Peyer's patch (tissue), 4 donors: ENCODE data around the gene G2E3. TPM values are rescaled to one million over a fixed set of nuclear protein-coding genes. Genes with fewer than 3 reads are reported as not detected.

ENCODE experiments used
- DNase-seq, 3 donors: peaks; one replicate each; pipeline ENCODE4 v3.0.0-alpha.2; 2017 to 2019
- H3K27ac ChIP-seq, 4 donors: fragments of 200-600 bp; sonication (generic); one replicate each; pipeline ENCODE4 v1.5.1; 2016 to 2019
- H3K27me3 ChIP-seq, 2 donors: fragments of 200-600 bp; sonication (generic); one replicate each; pipeline ENCODE4 v1.5.1; 2019
- H3K36me3 ChIP-seq, 3 donors: fragments of 200-600 bp; sonication (generic); one replicate each; pipeline ENCODE4 v1.5.1; 2016 to 2019
- H3K4me1 ChIP-seq, 4 donors: fragments of 200-600 bp; sonication (generic); one replicate each; pipeline ENCODE4 v1.5.1; 2016 to 2019
- H3K4me3 ChIP-seq, 4 donors: fragments of 200-600 bp; sonication (generic); 1 replicate in 3 of 4; 2 replicates in 1 of 4; pipeline ENCODE4 v1.5.1; 2016 to 2019; ENCODE audit warnings: mild to moderate bottlenecking in 1 of 4
- H3K9me3 ChIP-seq, 4 donors: fragments of 200-600 bp; sonication (generic); one replicate each; pipeline ENCODE4 v1.5.1; 2016 to 2019; ENCODE audit warnings: mild to moderate bottlenecking in 1 of 4
- CTCF ChIP-seq, 6 experiments: fragments of 450-650 bp in 4 of 6; fragments of 200-600 bp in 2 of 6; sonication (generic) in 1 of 6; IDR thresholded peaks; one replicate each; pipeline ENCODE4 v1.5.1; 2017 to 2019; ENCODE audit warnings: antibody characterized with exemption in 6 of 6, mild to moderate bottlenecking in 3 of 6, moderate library complexity in 1 of 6
- POLR2A ChIP-seq, 2 donors: fragments of 450-650 bp; IDR thresholded peaks; one replicate each; pipeline ENCODE4 v1.5.1; 2017; ENCODE audit warnings: antibody characterized with exemption in 2 of 2, mild to moderate bottlenecking in 2 of 2, moderate library complexity in 2 of 2
- total RNA-seq, 4 donors: library from RNA; depleted of rRNA; stranded (reverse); fragments of >200 nt; gene quantifications; one replicate each; pipeline ENCODE4 v1.1.0, GENCODE V29; 2016

Gene G2E3
- total RNA-seq, 4 donors from 2014 or later = 6.4 to 19.8 (median 8.1) TPM

- Histone ChIP-seq H3K27ac (no peak overlapping the region), H3K36me3 (no peaks in the 10 kb centered on the region), H3K4me3 (no peak overlapping the region), H3K4me1 (no peaks in the 10 kb centered on the region), H3K27me3 (no peaks in the 10 kb centered on the region), H3K9me3 (no peaks in the 10 kb centered on the region)
- TF ChIP-seq POLR2A (IDR thresholded peaks at IDR 0.05) (no peak), CTCF (IDR thresholded peaks at IDR 0.05) (no peak)
- no peak for DNase-seq
These were observed 7.5 kb upstream of the G2E3 start for GRCh38 chr14:30551460-30551859.

- Histone ChIP-seq H3K27me3 (no peaks in the 10 kb centered on the region), H3K4me1 (no peaks in the 10 kb centered on the region), H3K36me3 (no peaks in the 10 kb centered on the region), H3K4me3 (no peak overlapping the region), H3K27ac (no peak overlapping the region), H3K9me3 (no peaks in the 10 kb centered on the region)
- TF ChIP-seq CTCF (IDR thresholded peaks at IDR 0.05) = no peak
- no peak for TF ChIP-seq POLR2A (IDR thresholded peaks at IDR 0.05)
- DNase-seq = no peak
These were observed 5.5 kb upstream of the G2E3 start for GRCh38 chr14:30553311-30553989.

GRCh38 chr14:30558362-30558674, 640 bp upstream of the G2E3 start:
- TF ChIP-seq CTCF (IDR thresholded peaks at IDR 0.05) (no peak), POLR2A (IDR thresholded peaks at IDR 0.05) (no peak)
- peak overlapping the region; percentile 75 to 89 (median 78) for H3K27ac ChIP-seq

GRCh38 chr14:30559638-30560091, 707 bp downstream of the G2E3 start:
- TF ChIP-seq CTCF (IDR thresholded peaks at IDR 0.05) = no peak
- no peak for TF ChIP-seq POLR2A (IDR thresholded peaks at IDR 0.05)
- DNase-seq = no peak

More at GRCh38 chr14:30558362-30558674, 640 bp upstream of the G2E3 start:
- Histone ChIP-seq H3K36me3 (no peaks in the 10 kb centered on the region), H3K4me3 (peak overlapping the region; percentile 79 to 91 (median 83)), H3K9me3 (no peaks in the 10 kb centered on the region), H3K27me3 (no peaks in the 10 kb centered on the region), H3K4me1 (peaks cover 0 to 8% (median 3%) of the 10 kb centered on the region in 4 donors)
- DNase-seq = no peak

GRCh38 chr14:30560581-30560980, 1.6 kb downstream of the G2E3 start:
- no peak for TF ChIP-seq CTCF (IDR thresholded peaks at IDR 0.05)
- no peak for TF ChIP-seq POLR2A (IDR thresholded peaks at IDR 0.05)
- H3K4me1 ChIP-seq = peaks cover 0 to 8% (median 3%) of the 10 kb centered on the region in 4 donors
- no peak overlapping the region for H3K4me3 ChIP-seq
- DNase-seq = no peak
- no peak overlapping the region for H3K27ac ChIP-seq
- H3K27me3 ChIP-seq = no peaks in the 10 kb centered on the region
- no peaks in the 10 kb centered on the region for H3K36me3 ChIP-seq
- no peaks in the 10 kb centered on the region for H3K9me3 ChIP-seq

More at GRCh38 chr14:30559638-30560091, 707 bp downstream of the G2E3 start:
- H3K4me3 ChIP-seq = peak overlapping the region; percentile 79 to 91 (median 83)
- no peaks in the 10 kb centered on the region for H3K36me3 ChIP-seq
- H3K27me3 ChIP-seq = no peaks in the 10 kb centered on the region
- H3K4me1 ChIP-seq = peaks cover 0 to 8% (median 3%) of the 10 kb centered on the region in 4 donors
- no peaks in the 10 kb centered on the region for H3K9me3 ChIP-seq
- peak overlapping the region; percentile 75 to 89 (median 78) for H3K27ac ChIP-seq
